Measurements from ENCODE around the gene GAB2.

GAB2 gene

DNA sequence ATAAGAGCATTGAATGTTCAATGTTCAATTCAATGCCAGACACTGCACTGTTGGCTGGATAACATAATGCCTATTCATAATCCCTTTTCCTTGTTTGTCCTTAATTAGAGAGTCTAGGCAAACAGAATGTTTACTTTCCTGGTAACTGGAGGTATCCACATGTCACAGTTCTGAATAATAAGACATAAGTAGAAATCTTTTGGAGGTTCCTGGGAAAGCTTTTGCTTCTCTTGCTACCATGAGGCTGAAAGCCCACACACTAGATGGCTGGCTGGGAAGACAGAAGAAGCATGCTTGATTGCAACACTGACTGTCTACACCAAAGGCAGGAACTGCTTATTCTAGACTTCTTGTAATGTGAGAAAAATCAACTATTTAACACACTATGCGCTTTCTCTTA, 79.5 kb downstream of the GAB2 start:
- DNase-seq = no peak

DNA sequence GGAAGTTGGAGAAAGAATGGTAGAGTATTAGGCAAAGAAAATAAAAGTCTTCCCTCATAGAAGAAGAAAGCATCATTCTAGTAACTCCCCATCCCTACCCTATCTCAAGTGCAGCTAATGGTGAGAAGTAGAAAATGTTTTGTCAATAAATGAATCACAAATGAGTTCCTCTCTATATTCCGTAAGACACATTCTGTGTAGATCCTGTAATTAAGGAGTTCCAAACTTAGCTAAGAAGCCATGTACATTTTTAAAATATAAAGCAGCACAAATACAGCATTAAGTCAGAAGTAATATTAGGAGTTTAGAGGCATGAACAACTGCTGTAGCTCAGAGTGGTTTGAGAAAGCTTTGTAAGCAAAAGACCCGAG, 80.1 kb downstream of the GAB2 start:
- no peak for DNase-seq

DNA sequence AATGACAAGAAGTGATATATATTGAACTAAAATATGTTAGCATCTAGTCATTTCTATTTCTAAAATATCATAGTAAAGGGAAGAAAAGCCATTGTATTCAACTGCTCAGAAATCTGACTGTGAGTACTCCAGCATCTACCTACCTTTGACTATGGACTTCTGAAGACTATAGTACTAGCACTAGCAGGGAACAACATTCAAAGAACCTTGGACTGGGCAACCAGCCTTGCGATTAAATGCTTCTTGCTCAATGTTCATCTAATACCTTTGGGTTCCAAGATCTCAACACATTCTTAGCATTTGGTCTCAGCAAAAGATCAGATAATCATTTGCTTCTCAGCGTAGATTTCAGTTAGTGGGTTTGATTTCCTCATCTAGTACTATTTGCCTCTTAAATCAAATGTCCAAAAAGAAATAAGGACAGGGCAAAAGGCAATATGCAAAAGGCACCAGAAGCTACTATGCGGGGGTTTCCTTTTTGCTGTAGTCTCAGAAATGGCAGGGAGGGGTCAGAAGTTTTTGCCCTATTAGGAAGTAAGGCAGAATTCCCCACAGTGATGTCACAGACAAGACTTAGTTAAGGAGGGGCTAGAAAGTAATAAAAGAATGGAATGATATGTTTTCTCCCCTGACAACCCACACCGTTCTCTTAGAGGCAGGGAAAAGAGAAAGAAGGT, 80.6 kb downstream of the GAB2 start:
- no peak for DNase-seq

DNA sequence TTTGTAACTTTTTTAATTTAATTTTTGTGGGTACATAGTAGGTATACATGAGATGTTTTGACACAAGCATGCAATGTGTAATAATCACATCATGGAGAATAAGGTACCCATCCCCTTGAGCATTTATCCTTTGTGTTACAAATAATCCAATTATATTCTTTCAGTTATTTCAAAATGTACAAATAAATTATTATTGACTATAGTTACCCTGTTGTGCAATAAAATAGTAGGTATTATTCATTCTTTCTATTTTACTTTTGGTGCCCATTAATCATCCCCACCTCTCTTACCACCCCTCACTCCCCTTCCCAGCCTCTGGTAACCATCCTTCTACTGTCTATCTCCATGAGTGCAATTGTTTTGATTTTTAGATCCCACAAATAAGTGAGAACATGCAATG, 83.5 kb downstream of the GAB2 start:
- DNase-seq = no peak

DNA sequence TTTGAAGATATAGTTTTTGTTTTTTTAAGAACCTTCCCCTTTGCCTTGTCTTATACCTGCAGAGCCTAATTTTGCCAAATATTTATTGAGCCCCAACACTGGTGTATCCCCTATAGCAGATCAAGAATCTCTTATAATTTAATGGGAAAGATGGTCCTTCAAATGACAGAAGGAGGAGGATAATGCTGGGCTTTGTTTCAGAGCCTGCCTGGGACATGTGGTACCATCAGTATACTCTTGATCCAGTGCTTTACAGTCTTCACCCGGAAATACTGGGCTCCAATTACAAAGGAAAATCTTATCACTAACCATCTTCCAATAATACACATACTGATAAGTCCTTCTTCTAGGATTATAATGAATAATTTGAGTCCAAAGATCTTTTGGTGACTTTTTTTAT, 84.7 kb downstream of the GAB2 start:
- no peak for DNase-seq

DNA sequence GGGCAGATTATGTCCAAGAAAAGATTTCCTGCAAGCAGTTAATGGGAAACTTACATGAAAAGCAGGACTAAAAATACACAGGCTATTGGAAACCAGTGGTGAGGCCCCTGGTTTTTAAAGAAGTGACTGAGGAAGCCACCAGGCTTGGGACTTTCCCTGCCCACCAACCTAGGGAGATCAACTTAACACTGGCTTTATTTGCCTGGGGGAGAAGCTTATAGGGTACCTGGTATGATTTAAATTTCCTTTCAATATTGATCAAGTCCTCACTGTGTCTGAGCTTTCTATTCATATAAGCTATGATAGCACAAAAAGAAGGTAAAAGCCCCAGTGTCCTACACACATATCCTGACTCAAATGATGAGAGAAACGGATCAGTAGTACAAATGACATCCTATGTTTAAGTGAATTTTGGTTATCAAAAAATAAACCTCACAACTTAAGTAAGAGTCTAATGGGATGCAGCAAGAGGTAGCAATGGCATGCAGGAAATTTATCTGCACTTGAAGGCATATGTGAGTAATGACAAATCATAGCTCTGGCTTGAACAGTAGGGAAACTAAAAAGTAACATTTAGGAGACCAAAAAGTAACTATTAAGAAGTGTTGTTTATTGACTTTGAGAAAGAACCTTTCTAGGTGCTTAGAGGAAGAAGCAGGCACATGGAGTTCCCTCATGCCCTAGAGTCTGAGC, 85.3 kb downstream of the GAB2 start:
- no peak for DNase-seq

DNA sequence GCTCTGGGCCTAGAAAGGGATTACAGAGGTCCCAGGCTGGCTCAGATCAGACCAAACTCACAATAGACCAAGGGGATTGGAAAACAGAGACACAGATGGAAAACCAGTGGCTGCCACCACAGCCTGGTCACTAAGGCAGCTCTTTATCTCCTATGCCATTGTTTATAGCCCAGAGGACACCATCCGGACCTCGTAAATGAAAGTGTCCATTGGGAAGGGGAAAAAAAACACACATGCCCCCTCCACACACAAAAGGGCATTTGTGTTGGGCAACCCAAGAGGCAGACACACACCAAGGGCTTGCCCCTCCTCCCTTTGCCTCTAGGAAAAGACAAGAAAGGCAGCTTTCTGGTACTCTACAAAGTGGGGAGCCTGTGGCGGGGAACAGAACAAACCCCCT, 85.9 kb downstream of the GAB2 start:
- DNase-seq = no peak

DNA sequence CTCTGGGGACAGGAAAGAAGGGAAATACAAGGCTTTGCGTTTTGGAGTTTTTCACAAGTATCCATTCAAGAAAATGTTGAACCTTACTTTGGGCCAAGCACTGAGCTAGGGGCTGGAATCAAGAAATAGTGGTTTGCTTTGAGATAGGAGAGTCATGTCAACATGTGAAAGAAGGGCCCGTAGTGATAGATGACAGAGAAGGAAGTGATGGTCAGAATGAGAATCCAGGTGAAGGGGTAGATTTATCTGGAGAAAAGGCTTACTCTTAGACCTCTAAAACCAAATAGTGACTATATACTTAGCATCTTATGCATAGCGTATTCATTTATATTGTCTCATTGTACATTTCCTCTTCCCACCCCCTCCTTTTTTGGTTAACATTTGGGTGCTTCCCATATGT, 87.3 kb downstream of the GAB2 start:
- no peak for DNase-seq

DNA sequence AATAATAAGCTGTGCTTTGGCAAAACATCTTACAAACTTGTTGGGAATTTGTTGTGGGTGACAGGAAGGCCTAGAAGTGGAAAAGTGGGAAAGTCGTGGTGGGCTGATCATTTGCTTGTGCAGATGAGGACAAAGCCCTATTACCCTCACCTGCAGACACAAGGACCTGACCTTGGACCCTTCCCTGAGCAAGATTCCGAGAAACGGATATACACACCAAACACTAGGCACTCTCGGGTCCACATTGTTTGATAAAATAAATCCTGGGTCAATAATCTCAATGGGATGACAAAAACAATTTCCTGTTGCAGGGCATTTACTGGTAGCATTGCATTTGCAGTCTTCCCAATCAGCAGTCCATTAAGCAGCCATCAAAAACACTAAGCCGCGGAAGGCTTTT, 89.7 kb downstream of the GAB2 start:
- no peak for DNase-seq

DNA sequence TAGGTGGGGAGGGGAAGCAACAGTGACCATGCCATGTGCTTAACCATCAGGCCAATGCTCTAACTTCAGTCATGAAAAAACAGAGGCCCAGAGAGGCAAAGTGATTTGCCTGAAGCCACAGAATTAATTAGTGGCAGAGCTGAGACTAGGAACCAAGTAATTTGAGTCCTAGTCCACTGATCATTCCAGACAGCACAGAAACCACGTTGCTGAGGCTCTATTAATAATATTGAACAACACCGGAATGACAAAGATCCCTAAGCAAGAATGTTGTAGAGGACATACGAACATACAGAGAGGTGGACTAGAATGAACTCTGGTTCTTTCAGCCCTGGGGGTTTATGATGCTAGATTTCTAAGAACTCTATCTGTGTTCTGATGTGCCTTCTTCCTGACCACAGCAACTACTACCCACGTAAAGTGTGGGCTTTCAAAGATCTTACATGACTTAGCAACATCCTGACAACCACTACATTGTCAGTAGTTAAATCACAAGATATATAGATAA, 92.3 kb downstream of the GAB2 start:
- DNase-seq = no peak

DNA sequence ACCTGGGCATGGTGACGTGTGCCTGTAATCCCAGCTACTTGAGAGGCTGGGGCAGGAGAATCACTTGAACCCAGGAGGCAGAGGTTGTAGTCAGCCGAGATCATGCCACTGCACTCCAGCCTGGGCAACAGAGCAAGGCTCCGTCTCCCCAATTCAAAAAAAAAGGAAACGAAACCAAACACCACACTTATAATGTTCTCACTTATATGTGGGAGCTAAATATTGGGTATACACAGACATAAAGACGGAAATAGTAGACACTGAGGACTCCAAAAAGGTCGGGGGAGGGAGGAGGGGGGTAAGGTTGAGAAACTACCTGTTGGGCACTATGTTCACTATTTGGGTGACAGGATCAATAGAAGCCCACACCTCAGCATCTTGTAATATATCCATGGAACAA, 94.3 kb downstream of the GAB2 start:
- no peak for DNase-seq

DNA sequence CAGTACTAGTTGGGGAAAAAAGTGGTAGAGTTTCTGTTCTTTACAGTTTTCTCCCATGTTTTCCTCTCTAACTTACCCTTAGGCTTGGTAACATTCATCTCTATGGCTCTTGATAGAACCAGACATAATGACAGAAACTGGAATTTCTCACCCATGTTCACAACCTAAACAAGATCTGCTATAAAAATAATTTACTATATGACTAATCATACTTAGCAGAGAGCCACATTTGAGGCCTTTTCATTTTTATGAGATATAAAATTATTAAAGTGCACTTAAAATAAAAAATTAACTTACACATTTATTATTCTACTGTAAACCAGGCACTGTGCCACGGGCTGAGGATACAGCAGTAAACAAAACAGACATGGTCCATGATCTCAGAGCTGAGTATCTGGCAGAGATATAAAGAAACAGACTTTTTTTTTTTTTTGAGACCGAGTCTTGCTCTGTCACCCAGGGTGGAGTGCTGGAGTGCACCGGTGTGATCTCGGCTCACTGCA, 98.1 kb downstream of the GAB2 start:
- no peak for DNase-seq

DNA sequence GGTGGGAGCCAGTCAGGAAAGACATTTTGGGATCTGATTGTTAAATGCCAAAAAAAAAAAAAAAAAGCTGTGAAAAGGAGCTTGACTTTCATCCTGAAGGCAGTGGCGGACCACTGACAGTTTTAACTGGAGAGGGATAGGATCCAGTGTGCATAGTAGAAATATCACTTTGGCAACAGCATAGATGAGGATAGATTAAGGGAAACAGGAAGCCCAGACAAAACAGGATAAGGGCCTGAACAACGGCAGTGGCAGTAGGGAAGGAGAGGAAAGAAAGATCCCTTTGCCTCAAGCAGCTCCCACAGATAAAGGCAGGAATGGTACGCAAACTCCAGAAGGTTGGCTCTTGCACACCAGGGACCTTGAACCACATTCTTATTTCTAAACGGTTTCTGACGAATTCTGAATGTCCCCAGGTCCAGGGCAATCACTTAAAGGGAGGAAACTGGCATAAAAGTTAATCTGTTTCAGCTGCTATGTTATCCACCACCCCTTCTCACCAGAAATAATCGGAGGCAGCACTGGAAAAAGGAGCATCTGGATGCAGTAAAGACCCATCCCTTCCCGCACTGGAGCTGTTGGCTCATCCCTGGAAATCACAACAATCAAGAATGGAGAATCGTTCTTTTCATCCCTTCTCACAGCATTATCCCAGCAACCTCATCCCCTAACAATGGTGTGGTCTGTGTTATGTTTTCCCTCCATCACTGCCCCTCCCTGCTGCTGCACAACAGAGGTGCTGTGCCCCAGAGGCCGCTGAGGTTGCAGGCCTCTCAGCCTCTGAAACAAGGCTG, 99.1 kb downstream of the GAB2 start:
- no peak for DNase-seq

DNA sequence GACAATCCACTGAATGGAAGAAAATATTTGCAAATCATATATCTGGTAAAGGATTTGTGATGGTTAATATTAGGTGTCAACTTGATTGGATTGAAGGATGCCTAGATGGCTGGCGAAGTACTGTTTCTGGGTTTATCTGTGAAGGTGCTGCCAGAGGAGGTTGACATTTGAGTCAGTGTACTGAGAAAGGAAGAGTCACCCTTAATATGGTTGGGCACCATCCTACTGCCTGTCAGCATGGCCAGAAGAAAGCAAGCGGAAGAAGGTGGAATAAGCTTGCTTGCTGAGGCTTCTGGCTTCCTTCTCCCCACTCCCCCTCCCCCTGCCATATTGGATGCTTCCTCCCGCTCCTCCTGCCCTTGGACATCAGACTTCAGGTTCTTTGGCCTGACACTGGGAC, 101.9 kb downstream of the GAB2 start:
- no peak for DNase-seq

DNA sequence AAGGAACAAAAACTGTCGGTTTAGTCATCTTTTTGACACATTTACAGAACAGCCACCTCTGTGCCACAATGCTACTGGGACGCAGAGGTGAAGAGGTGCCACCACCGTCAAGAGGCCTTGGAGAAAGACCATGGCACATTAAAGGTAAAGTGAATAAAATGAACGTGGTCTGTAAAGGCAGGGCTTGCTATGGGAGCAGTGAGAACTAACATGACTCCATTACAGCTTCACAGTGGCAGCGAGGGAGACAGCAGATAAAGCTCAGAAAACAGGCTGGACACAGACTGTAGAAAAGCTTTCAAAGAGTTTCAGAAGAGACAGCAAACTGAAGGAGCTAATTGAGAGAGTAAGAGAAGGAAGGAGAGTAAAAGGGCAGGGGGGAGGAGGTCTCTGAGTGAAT, 102.9 kb downstream of the GAB2 start:
- DNase-seq = no peak

DNA sequence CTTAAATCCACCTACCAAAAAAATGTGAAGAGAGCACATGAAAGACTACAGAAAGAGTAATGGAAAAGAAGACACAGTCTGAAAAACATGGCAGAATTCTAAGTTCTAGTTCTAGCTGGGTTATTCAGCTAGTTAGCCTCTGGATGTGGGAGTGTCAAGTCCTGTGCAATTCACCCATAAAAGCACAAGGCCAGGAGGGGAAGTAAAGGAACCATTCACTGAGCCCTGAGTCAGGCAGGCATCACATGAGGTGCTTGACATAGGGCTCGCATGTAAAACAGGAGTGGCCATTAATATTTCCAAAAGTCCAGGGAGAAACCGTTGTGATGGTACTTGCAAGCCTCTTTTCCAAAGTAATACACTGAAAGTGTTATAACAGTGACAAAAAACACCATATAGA, 103.7 kb downstream of the GAB2 start:
- DNase-seq = no peak

DNA sequence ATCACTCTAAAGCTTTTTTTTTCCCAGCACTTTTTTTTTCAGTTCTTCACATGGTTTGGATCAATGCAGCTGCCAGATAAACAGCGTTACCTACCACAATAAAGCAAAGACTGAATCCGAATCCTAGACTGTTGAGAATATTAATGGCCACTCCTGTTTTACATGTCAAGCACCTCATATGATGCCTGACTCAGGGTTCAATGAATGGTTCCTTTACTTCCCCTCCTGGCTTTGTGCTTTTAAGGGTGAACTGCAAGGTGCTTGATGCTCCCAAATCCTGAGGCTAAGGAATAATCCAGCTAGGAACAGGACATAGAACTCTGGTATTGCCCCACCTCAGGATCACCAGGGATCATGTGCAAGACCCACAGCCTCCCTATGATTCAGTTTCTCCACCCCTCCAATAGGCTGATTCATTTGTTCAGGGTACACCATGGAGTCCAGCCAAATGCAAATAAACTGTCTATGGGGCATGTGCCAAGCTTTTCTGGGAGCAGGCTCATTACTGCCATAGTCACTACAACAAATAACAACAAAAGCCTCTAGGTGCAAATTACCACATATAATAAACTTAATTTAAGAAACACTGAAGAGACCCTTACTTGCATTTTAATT, 104.3 kb downstream of the GAB2 start:
- no peak for DNase-seq

DNA sequence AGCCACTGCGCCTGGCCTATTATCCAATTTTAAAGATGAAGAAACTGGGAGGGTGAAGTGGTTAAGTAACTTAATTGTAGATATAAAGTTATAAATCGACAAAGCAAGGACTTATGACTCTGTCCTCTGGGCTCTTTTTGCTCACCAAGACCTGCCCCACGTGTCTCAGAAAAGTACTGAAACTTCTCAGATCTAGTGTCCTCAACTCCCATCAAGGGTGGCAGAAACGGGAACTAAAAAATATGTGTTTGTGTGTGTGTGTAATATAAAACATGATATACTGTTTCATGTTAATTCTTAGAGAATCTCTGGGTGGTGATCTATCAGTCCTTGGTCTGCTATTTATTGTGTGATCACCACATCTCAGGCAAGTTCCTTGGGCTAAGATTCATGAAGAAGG, 104.9 kb downstream of the GAB2 start:
- no peak for DNase-seq

DNA sequence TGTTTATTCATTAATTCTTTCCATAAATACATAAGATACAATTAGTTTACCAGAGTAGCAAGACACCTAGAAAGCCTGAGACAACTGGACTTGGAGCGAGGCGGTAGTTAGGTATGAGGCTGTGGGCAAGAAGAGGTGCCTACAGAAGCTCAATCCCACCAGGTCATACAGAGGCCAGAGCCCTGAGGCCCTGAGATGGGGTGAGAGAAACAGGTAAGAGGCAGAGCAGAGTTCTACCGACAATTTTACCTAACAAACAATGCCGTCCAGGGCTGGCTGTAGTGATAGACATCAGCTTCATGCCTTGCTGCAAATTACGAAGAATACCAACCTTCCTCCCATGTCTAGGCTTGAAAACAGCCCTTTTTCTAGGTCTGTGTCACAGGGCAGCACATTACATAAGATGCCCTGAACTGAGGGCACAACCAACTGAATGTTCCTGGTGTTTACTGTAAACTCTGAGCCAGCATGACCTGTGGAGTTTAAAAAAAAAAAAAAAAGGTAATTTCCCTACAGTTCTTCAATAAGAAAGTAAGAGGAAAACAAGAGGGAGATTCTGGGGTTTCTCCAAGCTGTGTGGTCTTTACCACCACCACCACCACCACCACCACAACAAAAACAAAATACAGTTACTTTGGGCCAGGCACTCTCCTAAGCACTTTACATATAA, 105.8 kb downstream of the GAB2 start:
- DNase-seq = no peak

DNA sequence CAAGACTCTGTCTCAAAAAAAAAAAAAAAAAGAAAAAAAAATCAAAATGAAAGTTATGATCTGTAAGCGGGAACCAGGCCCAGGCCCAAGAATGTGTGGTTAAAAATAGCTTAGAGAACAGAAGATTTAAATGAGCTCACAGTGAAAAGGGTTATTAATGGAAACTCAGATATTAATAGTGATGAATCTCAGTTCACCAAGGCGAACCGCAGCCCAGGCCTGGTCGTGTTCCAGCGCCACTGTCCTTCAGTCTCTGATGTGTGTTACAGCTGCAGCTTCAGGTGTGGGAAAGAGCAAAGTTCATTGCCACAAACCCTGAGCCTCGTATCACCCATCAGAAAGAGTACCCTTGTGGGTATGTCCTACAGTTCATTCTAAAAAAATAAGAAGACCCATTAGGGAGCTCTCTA, 107.1 kb downstream of the GAB2 start:
- no peak for DNase-seq

DNA sequence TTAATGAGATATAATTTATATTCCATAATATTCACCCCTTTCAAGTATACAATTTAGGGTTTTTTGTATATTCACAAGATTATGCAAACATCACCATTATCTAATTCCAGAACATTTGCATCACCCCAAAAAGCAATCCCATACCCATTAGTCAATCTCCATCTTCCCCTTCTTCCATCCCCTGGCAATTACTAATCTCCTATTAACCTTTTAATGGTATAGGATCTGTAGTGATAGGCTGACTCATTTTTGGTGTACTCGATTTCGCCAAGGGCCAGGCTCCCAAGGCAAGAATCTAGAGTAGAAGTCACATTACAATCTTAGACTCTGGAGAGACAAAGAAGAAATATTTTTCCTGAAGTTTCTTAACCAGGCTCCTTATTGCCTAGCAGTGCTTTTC, 113.4 kb downstream of the GAB2 start:
- no peak for DNase-seq

DNA sequence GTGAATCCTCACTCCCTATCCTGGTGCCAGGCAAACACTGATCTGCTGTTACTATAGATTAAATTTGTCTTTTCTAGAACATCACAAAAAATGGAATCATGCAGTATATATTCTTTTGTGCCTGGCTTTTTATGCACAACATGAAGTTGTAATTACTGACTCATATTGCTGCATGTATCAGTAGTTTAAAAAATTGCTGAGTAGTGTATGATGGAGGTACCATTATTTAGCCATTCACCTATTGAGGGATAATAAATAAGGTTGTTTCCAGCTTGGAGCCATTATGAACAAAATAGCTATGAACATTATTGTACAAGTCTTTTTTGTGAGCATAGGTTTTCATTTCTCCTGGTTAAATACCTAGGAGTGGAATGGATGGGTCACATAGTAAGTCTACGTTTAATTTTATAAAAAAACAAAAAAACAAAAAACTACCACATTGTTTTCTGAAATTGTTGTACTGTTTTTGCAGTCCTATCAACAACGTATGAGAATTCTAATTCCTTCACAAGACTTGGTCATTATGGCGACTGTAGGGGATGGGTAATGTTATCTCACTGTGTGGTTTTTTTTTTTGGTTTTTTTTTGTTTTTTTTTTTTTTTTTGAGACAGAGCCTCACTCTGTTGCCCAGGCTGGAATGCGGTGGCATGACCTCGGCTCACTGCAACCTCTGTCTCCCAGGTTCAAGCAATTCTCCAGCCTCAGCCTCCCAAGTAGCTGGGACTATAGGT, 117.3 kb downstream of the GAB2 start:
- no peak for DNase-seq
